Skeletal muscle cell (primary cell): ENCODE data around the gene FAM229B.

ENCODE experiments used
- DNase-seq: peaks from one replicate; pipeline ENCODE4 v3.0.0-alpha.2; 2010; ENCODE audit warnings: low read depth
- H3K4me3 ChIP-seq: 2 replicates; pipeline ENCODE4 v1.5.1; 2011; ENCODE audit warnings: low read depth, mild to moderate bottlenecking, control low read depth, low read length, moderate library complexity

The FAM229B gene

DNA sequence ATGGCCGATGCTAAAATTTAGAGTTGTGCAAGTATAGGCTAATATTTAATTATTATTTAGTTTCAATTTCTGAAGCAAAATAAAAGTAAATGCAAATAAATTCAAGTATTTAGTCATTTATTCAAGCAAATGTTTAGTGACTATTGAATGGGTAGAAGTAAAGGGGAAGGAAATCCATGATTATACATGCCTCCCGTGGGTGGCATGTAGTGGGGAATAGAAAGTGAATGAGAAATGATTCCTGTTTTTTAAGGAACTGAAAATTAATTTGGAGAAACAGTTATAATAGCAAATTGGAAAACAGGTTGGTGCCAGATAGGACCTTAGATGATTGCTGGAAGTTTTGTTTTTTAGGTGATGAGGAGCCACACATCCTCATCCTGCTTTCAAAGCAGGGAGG lies 35.4 kb downstream of the FAM229B start:
- no peak overlapping the region for H3K4me3 ChIP-seq
- no peak for DNase-seq

DNA sequence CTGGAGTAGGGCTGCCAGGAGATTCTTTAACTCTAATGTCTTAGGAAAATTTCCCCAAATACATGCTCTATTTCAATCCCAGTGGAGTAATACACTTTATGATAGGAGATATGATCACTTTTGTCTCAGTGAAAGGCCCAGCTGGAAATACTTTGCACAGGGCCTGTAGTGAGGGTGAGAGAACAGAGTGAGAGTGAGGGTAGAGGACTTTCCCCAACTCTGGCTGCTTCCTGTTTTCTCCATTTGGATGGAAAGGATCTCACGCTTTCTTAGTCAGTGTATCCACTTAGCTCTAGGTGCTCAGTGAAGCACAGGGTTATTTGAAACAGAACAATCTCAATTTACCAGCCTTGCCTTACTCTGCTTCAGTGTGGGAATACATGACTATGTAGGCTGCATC lies 36.6 kb downstream of the FAM229B start:
- H3K4me3 ChIP-seq: no peak overlapping the region
- no peak for DNase-seq

DNA sequence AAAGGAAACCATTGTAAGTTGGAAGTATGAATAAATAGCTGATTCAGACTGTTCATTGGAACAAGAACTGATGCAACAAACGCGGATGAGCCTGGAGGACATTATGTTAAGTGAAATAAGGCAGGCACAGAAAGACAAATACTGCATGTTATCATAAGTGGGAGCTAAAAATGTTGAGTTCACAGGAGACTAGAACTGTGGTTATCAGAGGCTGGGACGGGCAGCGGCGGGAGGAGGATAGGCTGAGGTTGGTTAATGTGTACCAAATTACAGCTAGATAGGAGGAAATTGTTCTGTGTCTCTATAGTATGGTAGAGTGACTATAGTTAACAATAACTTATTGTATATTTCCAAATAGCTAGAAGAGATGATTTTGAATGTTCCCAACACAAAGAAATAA lies 40.8 kb downstream of the FAM229B start:
- DNase-seq: no peak
- H3K4me3 ChIP-seq: no peak overlapping the region

DNA sequence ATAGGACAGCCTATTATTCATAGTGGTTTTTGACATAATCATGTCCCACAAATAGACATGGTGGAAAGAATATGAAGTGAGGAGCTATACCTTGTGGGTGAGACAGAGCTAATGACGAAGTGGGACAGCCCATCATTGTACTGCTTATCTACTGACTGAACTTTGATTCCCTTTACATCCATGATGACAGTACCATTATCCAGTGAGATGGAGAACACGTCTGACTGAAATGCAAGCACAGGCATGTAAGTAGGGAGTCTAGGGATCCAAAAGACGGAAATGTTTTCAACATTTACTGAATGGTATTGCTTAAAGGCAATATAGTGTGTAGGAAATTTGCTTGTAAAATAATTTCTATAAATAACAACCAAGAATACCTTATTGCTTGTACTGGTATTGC lies 43.5 kb downstream of the FAM229B start:
- no peak for DNase-seq
- no peak overlapping the region for H3K4me3 ChIP-seq

DNA sequence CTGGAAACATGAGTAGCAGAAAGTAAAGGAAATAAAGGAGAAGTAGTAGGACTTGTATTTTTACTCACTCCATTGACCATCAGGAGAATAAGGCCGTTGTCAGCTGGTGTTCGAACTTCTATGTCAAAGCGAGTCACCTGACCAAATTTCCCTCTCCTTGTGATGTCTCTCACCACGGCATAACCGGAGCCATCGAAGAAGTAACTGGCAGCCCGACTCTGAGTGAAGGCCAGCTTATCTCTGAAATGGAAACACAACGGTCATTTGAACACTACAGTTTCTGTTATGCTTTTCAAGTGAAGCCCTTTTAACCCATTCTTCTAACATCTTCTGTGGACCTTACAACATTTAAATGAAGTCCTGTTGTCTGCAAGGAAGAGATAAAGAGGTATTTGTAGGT lies 51.7 kb downstream of the FAM229B start:
- DNase-seq: no peak

DNA sequence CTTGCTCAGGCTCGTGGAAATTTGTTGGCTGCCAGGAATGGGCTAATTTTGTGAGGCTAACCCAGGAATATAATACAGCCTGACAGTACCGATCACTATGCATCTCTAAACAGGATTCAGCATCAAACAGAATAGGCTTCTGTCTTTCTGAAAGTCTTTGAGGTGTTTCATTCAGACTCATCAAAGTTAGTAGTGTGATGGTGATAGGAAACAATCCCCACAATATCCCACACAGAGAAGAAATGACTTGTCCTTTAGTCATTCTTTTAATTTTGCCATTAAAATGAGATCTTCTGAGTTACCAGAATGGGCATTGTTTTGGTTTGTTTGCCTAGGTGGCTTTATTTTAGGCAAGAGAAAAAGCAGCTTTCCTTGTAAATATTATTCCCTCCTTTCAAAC lies 54.3 kb downstream of the FAM229B start:
- DNase-seq: no peak
- no peak overlapping the region for H3K4me3 ChIP-seq

More for the DNA sequence above, 51.7 kb downstream of the FAM229B start:
- no peak overlapping the region for H3K4me3 ChIP-seq

DNA sequence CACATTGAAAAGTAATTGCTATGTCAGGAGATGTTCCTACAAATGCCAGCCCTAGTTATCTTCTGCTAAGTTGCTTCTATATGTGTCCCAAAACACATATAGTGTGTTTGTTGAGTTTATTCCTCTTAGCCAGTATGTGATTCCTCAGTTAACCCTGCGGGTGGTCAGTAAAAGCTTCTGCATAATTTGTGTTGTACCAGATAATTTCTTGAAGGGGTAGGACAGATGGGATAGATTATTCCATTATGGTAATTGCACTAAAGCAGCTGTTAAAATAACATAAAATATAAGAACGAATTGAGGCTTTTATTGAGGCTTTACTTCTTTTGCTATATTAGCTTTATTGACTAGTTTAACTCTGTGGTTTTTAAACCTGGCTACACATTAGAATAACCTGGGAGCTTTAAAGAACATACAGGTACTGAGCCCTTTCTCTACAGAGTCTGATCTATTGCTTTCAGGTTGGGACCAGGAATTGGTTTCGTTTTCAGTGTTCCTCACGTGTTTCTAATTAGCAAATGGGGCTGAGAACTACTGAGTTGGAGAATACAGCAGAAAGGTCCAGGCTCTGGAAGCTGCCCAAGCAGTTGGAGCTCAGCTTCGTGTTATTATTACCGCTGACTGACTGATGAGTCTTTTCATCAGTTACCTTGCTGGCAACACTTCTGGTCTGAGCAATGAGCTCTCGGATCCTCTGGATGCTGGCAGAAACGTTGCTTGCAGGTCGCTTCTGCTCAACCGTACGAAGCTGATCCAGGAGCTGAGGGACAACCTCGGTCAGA lies 56.9 kb downstream of the FAM229B start:
- H3K4me3 ChIP-seq: no peak overlapping the region
- no peak for DNase-seq

DNA sequence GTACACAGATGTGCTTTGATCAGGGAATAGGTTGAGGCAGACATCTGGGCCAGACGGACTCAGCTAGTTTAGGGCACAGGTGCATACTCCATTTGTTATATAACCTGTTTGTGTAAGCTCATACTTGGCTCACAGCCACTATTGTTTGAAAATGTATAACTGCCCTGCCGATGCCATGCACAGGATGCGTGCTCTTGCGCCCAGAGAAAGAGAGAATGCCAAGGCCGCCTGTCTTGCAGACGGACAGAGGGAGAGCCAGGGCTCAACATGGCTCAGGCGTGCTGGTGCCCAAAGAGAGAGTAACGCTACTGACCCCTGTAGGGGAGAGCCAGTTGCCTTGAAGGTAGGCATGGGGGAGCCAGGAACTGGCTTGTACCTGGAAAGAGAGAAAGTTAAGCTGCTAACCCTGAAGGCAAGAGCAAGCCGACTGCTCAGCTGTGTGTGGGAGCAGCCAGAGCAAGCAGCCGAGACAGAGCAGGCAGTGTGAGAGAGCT lies 57.7 kb downstream of the FAM229B start:
- H3K4me3 ChIP-seq: no peak overlapping the region
- no peak for DNase-seq

DNA sequence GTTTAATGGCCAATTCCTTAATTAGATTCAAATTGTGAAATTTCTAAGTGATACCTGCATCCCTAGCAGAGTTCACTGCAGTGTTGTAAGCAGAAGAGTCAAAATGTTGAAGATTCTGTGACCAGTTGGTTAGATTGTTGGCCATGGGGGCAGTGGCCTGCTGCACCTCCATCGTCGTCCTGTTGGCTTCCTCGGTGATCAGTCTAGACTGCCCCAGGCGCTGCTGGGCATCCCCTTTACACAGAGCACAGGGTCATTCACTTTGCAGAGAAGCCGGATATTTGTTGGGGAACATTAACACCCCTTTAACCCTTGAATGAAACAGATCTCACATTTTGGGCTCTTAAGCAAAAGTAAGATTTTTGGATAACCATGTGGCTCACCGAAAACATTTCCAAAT lies 60.7 kb downstream of the FAM229B start:
- no peak overlapping the region for H3K4me3 ChIP-seq
- no peak for DNase-seq

DNA sequence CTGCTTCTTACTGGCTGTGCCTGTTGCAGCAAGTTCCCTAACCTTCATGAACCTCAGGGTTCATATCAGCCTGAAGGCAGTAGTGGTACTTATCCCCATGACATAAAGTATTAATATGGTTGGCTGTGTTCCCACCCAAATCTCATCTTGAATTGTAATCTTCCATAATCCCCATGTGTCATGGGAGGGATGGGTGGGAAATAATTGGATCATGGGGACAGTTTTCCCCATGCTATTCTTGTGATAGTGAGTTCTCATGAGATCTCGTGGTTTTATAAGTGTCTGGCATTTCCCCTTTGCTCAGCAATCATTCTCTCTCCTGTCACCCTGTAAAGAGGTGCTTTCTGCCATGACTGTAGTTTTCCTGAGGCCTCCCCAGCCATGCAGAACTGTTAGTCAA lies 61.8 kb downstream of the FAM229B start:
- DNase-seq: no peak
- H3K4me3 ChIP-seq: no peak overlapping the region

DNA sequence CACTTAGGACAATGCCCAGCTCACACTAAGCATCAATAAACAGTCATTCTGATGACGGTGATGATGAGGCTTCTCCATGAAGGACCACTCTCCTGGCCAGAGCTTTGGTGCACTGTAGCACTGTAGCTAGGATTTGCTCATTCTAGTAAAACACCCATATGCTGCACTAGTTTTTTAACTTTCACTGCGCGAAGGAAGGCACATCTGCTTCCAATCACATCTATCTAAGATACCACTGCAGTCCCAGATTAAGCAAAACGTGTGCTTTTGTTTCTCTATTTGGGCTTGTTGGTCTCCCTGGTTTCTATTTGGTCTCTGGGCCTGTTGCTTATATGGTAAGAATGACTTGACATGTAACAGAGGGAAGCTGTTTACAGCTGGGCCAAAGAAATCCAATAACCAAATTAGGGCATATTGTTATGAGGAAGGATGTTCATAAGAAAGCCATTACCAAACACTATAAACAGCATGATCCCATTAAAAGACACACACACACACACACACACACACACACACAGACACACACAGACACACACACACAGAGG lies 62.4 kb downstream of the FAM229B start:
- H3K4me3 ChIP-seq: no peak overlapping the region
- no peak for DNase-seq

DNA sequence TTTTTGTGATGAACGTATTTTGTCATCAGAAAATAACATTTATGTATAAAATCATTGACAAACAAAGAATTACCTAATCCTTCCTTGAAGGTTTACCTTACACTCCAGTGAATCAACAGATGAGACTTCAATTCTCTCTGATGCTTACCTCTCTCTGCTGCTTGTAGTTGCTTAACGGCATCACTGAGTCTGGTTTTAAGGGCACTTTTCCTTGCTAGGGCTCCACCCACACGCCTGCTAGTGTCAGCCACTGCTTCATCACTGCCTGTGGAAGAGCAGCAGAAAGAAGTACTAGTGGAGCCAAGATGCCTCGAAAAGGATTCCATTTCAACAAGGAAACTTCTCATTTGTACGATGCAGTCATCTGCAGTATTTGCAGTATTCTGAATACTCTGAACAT lies 63.0 kb downstream of the FAM229B start:
- no peak overlapping the region for H3K4me3 ChIP-seq
- no peak for DNase-seq
